ENCODE results near the gene SEMA4A. TPM values are rescaled to one million over a fixed set of nuclear protein-coding genes. Genes with fewer than 3 reads are reported as not detected.

Gene SEMA4A
- total and polyA plus RNA-seq, 9 of the 15 experiments (the other 6 are each of a cell fraction or from before 2014, with no cell fraction given) = 0.04 to 1.7 (median 0.45) TPM

GRCh38 chr1:156212833-156213643 is 59.7 kb downstream of the SEMA4A start, which contains the start of gene PMF1 (continued):
- TF ChIP-seq RREB1 (CRISPR knock-in tag; IDR thresholded peaks at IDR 0.05) (no peak), FOXP1 (CRISPR knock-in tag; IDR thresholded peaks at IDR 0.05) (peak; percentile 60; the same call in 1 of the 2 replicates), SUPT5H (IDR thresholded peaks at IDR 0.05) (peak; percentile 97), HLTF (IDR thresholded peaks at IDR 0.05) (no peak), KLF10 (CRISPR knock-in tag; IDR thresholded peaks at IDR 0.05) (no peak), SIN3B (IDR thresholded peaks at IDR 0.05; ENCODE audit: low read depth) (peak; percentile 91), BRD4 (IDR thresholded peaks at IDR 0.05) (no peak; the same call in 1 of the 2 replicates), HNRNPLL (IDR thresholded peaks at IDR 0.05; ENCODE audit: low read depth, low read length, poor library complexity, severe bottlenecking) (no peak), ZNF431 (CRISPR knock-in tag; IDR thresholded peaks at IDR 0.05) (peak; percentile 72; the same call in 1 of the 2 replicates), MITF (IDR thresholded peaks at IDR 0.05) (no peak), ZNF785 (CRISPR knock-in tag; IDR thresholded peaks at IDR 0.05) (no peak), CTCFL (IDR thresholded peaks at IDR 0.05; ENCODE audit: borderline replicate concordance, insufficient read depth, low read depth, low read length, poor library complexity, severe bottlenecking) (no peak), ZNF695 (CRISPR knock-in tag; IDR thresholded peaks at IDR 0.05) (no peak), ID3 (CRISPR knock-in tag; IDR thresholded peaks at IDR 0.05) (no peak), ID3 (tag; IDR thresholded peaks at IDR 0.05) (0 out of 2 replicates have a peak, but pooled peaks have one; percentile 53), POU5F1 (IDR thresholded peaks at IDR 0.05; ENCODE audit: borderline replicate concordance, low read depth, low read length, partially characterized antibody) (no peak)
